Hepatocyte (in vitro differentiated cells): ENCODE data around the gene ZNF394. TPM values are rescaled to one million over a fixed set of nuclear protein-coding genes. Genes with fewer than 3 reads are reported as not detected.
A peak's percentile ranks its signal among the peaks of the same experiment; 100 is the strongest.

Experiments
- DNase-seq: peaks from one replicate; pipeline ENCODE4 v3.0.0-alpha.2; 2016; ENCODE audit warnings: low spot score
- H2AFZ ChIP-seq: fragments of 200-600 bp; sonication (generic); 2 replicates; pipeline ENCODE4 v1.6.0; 2016; ENCODE audit warnings: antibody characterized with exemption, mild to moderate bottlenecking
- H3K27ac ChIP-seq: fragments of 200-600 bp; sonication (generic); 2 replicates; pipeline ENCODE4 v1.5.1; 2016; ENCODE audit warnings: mild to moderate bottlenecking
- H3K27me3 ChIP-seq: fragments of 200-600 bp; sonication (generic); 2 replicates; pipeline ENCODE4 v1.6.1; 2016
- H3K36me3 ChIP-seq: fragments of 200-600 bp; sonication (generic); replicated peaks from 2 replicates; pipeline ENCODE4 v1.5.1; 2016; ENCODE audit warnings: low read depth; ENCODE audit not compliant: insufficient read depth
- H3K4me1 ChIP-seq: fragments of 200-600 bp; sonication (generic); 2 replicates; pipeline ENCODE4 v1.5.1; 2016; ENCODE audit warnings: mild to moderate bottlenecking, moderate library complexity; ENCODE audit not compliant: insufficient read depth
- H3K4me2 ChIP-seq: fragments of 200-600 bp; sonication (generic); 2 replicates; pipeline ENCODE4 v1.6.0; 2016
- H3K4me3 ChIP-seq: fragments of 200-600 bp; sonication (generic); 2 replicates; pipeline ENCODE4 v1.5.1; 2016; ENCODE audit warnings: mild to moderate bottlenecking
- H3K79me2 ChIP-seq: fragments of 200-600 bp; sonication (generic); 2 replicates; pipeline ENCODE4 v1.6.0; 2017; ENCODE audit warnings: mild to moderate bottlenecking
- H3K9me2 ChIP-seq: fragments of 200-600 bp; sonication (generic); replicated peaks from 2 replicates; pipeline ENCODE4 v1.6.0; 2017; ENCODE audit warnings: mild to moderate bottlenecking; ENCODE audit not compliant: insufficient read depth
- H3K9me3 ChIP-seq: fragments of 200-600 bp; sonication (generic); 2 replicates; pipeline ENCODE4 v1.5.1; 2016; ENCODE audit warnings: low read depth, mild to moderate bottlenecking
- H4K20me1 ChIP-seq: fragments of 200-600 bp; sonication (generic); 2 replicates; pipeline ENCODE4 v1.6.0; 2016; ENCODE audit warnings: mild to moderate bottlenecking; ENCODE audit not compliant: insufficient read depth, poor library complexity, severe bottlenecking
- EZH2 ChIP-seq: fragments of 200-600 bp; sonication (generic); IDR thresholded peaks from 2 replicates; pipeline ENCODE4 v1.6.1; 2016; ENCODE audit warnings: antibody characterized with exemption, mild to moderate bottlenecking, borderline replicate concordance
- EZH2phosphoT487 ChIP-seq: fragments of 200-600 bp; sonication (generic); IDR thresholded peaks from one replicate; pipeline ENCODE4 v1.6.1; 2018; ENCODE audit warnings: antibody characterized with exemption, mild to moderate bottlenecking, low read depth, moderate library complexity; ENCODE audit not compliant: unreplicated experiment, severe bottlenecking
- WGBS: methylation state at CpG from one replicate; pipeline ENCODE4 v1.1.6; 2016; ENCODE audit warnings: low lambda C conversion rate; ENCODE audit errors: missing lambda C conversion rate; 5-methylcytosine and 5-hydroxymethylcytosine counted together
- polyA plus RNA-seq: library from polyadenylated mRNA; unstranded; fragments of >200 nt; fragmentation: Nextera tagmentation; extraction: Ambion mirVana; gene quantifications from 2 replicates; pipeline ENCODE4 v1.2.1, GENCODE V29; 2016
- total RNA-seq: library from RNA; depleted of rRNA; stranded (reverse); fragments of >200 nt; gene quantifications from 2 replicates; pipeline ENCODE4 v1.2.3, GENCODE V29; 2014
- TF ChIP-seq, protein P1 (sequence below): fragments of 200-600 bp; sonication (generic); IDR thresholded peaks from 2 replicates; pipeline ENCODE4 v1.5.1; 2016; ENCODE audit warnings: antibody characterized with exemption, mild to moderate bottlenecking; ENCODE audit not compliant: poor library complexity

Gene ZNF394
- total and polyA plus RNA-seq, 2 experiments from 2014 or later: 18.4 to 19.4 TPM

DNA sequence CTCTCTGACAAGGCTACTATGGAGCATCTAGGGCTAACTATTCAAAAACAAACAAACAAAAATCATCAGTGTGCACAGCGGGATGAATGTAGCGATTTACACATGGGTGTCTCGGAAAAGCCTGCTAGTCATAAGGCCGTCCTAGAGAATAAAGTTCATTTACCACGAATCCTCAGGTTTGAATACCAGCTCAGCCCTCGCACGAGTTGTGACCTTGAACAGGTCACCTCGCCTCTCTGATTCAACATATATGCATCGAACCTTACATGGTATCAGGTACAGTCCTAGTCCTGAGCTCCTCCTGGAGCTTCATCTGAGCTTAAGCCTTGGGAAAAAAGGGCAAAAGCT is 34.7 kb downstream of the ZNF394 start:
- peak overlapping the region; percentile 96 for H2AFZ ChIP-seq
- WGBS: 9% methylated on average over 9 of the region's 9 CpGs
- no peaks in the 10 kb centered on the region for H3K36me3 ChIP-seq
- peak overlapping the region; percentile 88 for H3K27ac ChIP-seq
- H3K9me3 ChIP-seq: no peaks in the 10 kb centered on the region
- H3K79me2 ChIP-seq: peaks cover 56% of the 10 kb centered on the region
- peaks cover 23% of the 10 kb centered on the region for H4K20me1 ChIP-seq
- no peak for DNase-seq
- peak overlapping the region; percentile 78 for H3K4me3 ChIP-seq
- peaks cover 9% of the 10 kb centered on the region for H3K4me1 ChIP-seq
- TF ChIP-seq EZH2 (no peak), EZH2phosphoT487 (no peak)
- TF ChIP-seq, protein P1, sequence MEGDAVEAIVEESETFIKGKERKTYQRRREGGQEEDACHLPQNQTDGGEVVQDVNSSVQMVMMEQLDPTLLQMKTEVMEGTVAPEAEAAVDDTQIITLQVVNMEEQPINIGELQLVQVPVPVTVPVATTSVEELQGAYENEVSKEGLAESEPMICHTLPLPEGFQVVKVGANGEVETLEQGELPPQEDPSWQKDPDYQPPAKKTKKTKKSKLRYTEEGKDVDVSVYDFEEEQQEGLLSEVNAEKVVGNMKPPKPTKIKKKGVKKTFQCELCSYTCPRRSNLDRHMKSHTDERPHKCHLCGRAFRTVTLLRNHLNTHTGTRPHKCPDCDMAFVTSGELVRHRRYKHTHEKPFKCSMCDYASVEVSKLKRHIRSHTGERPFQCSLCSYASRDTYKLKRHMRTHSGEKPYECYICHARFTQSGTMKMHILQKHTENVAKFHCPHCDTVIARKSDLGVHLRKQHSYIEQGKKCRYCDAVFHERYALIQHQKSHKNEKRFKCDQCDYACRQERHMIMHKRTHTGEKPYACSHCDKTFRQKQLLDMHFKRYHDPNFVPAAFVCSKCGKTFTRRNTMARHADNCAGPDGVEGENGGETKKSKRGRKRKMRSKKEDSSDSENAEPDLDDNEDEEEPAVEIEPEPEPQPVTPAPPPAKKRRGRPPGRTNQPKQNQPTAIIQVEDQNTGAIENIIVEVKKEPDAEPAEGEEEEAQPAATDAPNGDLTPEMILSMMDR: no peak
- H3K9me2 ChIP-seq: no peaks in the 10 kb centered on the region
- H3K4me2 ChIP-seq: peak overlapping the region; percentile 91
- no peaks in the 10 kb centered on the region for H3K27me3 ChIP-seq

- no peaks in the 10 kb centered on the region for H3K27me3 ChIP-seq
- no peak overlapping the region for H3K27ac ChIP-seq
- H3K9me3 ChIP-seq: no peaks in the 10 kb centered on the region
- peaks cover 9% of the 10 kb centered on the region for H3K4me1 ChIP-seq
- no peak for DNase-seq
- TF ChIP-seq EZH2: no peak
- H3K4me2 ChIP-seq: no peak overlapping the region
- no peaks in the 10 kb centered on the region for H3K36me3 ChIP-seq
- WGBS: 89% methylated on average over 2 of the region's 2 CpGs
- no peak overlapping the region for H3K4me3 ChIP-seq
- peaks cover 79% of the 10 kb centered on the region for H3K79me2 ChIP-seq
- H2AFZ ChIP-seq: no peak overlapping the region
- peaks cover 45% of the 10 kb centered on the region for H4K20me1 ChIP-seq
- no peaks in the 10 kb centered on the region for H3K9me2 ChIP-seq
Observed at GRCh38 chr7:99461221-99461620, 38.9 kb downstream of the ZNF394 start.

- peaks cover 9% of the 10 kb centered on the region for H3K4me1 ChIP-seq
- TF ChIP-seq EZH2phosphoT487 (no peak), EZH2 (no peak)
- TF ChIP-seq, protein P1: no peak
- DNase-seq: no peak
- H3K27me3 ChIP-seq: no peaks in the 10 kb centered on the region
- H3K27ac ChIP-seq: no peak overlapping the region
- no peak overlapping the region for H3K4me2 ChIP-seq
- peaks cover 79% of the 10 kb centered on the region for H3K79me2 ChIP-seq
- H3K4me3 ChIP-seq: no peak overlapping the region
- peaks cover 45% of the 10 kb centered on the region for H4K20me1 ChIP-seq
- no peaks in the 10 kb centered on the region for H3K36me3 ChIP-seq
- no peaks in the 10 kb centered on the region for H3K9me2 ChIP-seq
- H2AFZ ChIP-seq: no peak overlapping the region
- 92% methylated on average over 11 of the region's 11 CpGs for WGBS
- H3K9me3 ChIP-seq: no peaks in the 10 kb centered on the region
Observed at GRCh38 chr7:99460651-99461050, 39.4 kb downstream of the ZNF394 start.

DNA sequence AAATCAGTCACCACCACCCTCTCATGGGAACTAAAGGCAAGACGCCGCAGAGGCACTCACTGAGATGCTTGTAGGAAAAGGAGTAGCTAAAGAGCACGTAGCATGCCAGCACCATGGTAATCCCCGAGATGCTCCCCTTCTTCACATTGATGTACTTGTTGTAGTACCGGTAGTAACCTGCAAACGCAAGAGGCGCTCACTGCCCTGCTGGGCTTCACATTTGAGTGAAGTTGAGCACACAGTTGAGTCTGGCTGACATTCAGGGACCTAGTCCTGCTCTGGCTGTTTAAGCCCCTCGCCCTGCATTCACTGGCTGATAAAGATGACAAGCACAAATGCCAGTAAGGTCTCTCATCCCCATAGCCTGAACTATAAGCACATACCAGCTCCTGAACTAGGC is 41.0 kb downstream of the ZNF394 start:
- Histone ChIP-seq H2AFZ (no peak overlapping the region), H3K4me2 (no peak overlapping the region), H3K79me2 (peaks cover 63% of the 10 kb centered on the region), H3K36me3 (no peaks in the 10 kb centered on the region), H3K27me3 (no peaks in the 10 kb centered on the region), H3K27ac (no peak overlapping the region), H3K4me1 (no peaks in the 10 kb centered on the region), H3K9me2 (no peaks in the 10 kb centered on the region), H3K9me3 (no peaks in the 10 kb centered on the region), H3K4me3 (no peak overlapping the region), H4K20me1 (peaks cover 45% of the 10 kb centered on the region)
- TF ChIP-seq EZH2 (no peak), EZH2phosphoT487 (no peak)
- TF ChIP-seq, protein P1: no peak
- DNase-seq: no peak
- WGBS: 92% methylated on average over 8 of the region's 8 CpGs
